Inflammatory macrophage (primary cell): Measurements from ENCODE around the gene REXO1.
"Not testable (repeated sequence)": the region's sequence is repeated elsewhere in the genome, so short reads cannot be mapped to it uniquely, and the experiment has no call there.

Experiments
- DNase-seq, 2 donors: peaks; one replicate each; pipeline ENCODE4 v3.0.0-alpha.2; 2020 to 2022

Gene REXO1

DNA sequence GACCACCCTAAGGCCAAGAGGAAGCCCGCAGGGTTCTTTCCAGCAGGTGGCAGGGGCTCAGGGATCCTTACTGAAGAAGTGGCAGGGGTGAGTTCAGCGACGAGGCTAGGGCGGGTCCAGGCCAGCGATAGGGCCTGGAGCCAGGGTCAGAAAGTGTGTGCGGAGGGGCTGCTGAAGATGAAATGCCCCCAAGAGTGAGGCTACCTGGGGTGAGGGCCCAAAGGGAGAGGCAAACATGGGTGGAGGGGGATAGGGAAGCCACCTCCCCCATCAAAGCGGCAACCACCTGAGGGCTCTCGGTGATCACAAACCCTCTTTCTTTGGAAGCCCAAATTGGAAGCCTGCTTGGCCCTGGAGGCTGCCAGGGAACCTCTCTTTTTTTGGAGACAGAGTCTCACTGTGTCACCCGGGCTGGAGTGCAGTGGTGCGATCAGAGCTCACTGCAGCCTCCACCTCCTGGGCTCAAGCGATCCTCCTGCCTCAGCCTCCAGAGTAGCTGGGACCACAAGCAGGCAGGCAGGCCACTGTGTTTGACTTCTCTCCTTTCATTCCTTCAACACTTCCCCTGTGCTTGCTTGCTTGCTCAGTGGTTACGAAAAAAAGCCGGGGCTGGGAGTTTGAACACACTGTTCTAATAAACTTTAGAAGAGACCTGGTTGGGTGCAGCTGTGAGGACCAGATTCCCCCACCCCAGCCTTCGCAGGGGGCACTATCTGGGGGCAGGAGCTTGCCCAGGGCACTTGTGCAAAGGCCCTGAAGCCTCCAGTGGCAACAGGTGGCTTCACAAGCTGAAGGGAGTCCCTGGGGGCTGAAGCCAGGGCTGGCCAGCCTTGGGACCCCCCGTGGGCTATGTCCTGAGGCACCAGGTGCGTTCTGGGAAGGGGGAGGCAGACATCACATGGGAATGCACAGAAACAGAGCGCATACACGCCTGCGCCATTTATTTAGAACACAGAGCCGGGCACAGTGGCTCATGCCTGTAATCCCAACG lies 34.8 kb downstream of the REXO1 start:
- DNase-seq: no peak

- DNase-seq: peak; percentile 98
These were observed 35.7 kb downstream of the REXO1 start for GRCh38 chr19:1812426-1813191.

DNA sequence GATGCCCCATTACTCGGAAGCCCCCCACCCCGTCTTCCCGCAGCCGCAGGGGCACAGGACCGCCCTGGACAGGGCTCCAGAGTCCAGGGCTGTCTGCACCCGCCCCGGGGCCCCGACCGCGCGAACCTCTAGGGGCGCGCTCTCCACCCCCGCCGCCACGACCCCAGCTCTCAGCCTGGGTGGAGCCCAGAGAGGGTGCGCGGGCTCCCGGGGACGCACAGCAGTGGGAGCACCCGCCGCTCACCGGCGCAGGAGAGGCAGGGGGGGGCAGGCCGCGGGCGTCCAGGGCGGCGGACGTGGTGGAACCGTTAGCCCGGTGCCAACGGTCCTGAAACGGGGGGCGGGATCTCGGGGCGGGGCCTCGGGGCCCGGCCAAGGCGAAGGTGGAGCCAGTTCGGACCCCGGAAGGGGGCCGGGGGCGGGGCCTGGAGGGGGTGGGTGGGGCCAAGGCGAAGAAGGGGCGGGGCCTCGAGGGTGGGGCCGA lies 36.3 kb downstream of the REXO1 start, which contains the start of gene ATP8B3:
Gene ATP8B3 (minus strand): TSS at position 335 of the 484 bp plus-strand sequence. CDS start 540 bp downstream, outside the sequence.
- DNase-seq: no peak

DNA sequence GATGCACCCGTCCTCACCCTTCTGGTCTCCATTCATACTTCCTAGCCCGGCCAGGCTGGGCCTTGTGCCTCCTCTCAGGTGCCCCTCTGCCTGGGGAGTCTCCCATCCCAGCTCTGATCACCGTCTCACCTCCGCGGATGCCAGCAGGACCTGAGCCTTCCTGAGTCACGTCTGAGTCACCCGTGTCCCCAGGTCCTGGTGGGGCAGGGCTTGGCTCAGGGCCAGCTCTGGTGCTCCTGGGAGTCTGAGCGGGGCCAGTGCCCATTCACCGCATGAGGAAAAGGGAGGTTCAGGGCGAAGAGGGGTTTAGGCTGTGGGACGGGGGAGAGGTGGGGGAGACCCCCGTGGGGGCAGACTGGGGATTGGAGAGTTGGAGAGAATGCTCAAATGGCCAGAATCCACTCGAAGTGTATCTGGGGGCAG lies 36.8 kb downstream of the REXO1 start:
- no peak for DNase-seq

DNA sequence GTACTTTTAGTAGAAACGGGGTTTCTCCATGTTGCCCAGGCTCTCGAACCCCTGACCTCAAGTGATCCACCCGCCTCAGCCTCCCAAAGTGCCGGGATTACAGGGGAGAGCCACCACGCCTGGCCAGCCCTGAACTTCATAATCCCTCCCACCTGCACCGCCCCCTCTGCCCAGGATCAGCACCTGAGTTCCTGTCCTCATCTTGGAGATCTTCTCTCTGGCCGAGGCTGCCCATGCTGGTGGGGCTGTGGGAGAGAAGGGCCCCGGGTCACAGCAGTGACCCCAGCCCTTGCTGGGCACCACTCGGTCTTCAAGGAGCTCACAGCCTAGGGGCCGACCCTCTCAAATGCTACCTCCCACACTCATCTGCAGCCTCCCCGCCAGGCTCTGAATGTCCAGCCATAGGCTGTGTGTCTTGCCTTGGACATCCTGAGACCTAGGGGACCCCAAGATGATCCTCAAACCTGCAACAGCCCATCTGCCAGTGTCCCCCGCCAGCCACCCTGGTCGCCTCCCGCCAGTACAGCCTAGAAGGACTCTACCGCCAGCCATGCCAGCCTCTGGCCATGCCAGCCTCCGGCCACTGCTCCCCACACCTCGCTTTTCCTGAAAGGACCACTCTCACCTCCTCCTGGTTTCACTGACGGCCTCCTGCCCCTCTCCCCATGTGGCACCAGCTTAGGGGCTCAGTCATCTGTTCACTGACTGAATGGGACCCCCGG lies 37.7 kb downstream of the REXO1 start:
- DNase-seq: no peak

DNA sequence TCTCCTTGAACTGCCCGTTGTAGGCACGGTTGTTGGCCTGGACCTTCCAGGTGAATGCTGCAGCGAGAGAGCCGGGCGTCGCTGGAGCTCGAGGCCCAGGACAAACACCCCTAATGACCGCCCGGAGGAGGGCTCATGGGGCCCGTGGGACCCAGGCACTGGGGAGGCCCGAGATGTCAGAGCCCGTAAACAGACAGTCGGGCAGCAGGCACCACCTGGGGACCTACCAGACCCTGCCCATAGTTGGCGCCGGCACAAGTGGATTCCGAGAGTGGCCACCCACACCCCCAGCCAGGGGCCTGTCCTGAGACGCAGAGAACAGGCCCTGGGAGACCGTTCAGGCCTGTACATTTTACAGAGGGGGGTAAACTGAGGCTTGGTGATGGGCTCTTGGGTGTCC lies 38.6 kb downstream of the REXO1 start:
- DNase-seq: no peak

DNA sequence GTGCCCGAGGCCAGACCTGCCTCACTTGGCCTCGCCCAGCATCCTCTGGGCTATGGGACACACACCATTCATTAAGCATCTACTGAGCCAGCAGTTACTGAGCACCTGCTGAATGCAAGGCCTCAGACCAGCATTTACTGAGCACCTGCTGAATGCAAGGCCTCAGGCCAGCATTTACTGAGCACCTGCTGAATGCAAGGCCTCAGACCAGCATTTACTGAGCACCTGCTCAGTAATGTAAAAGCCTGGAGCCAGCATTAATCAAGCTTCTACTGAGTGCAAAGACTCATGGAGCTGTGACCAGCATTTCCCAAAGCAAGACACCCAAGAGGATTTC lies 39.9 kb downstream of the REXO1 start:
- no peak for DNase-seq

- DNase-seq: no peak
These were observed 40.4 kb downstream of the REXO1 start for GRCh38 chr19:1807695-1808394.

DNA sequence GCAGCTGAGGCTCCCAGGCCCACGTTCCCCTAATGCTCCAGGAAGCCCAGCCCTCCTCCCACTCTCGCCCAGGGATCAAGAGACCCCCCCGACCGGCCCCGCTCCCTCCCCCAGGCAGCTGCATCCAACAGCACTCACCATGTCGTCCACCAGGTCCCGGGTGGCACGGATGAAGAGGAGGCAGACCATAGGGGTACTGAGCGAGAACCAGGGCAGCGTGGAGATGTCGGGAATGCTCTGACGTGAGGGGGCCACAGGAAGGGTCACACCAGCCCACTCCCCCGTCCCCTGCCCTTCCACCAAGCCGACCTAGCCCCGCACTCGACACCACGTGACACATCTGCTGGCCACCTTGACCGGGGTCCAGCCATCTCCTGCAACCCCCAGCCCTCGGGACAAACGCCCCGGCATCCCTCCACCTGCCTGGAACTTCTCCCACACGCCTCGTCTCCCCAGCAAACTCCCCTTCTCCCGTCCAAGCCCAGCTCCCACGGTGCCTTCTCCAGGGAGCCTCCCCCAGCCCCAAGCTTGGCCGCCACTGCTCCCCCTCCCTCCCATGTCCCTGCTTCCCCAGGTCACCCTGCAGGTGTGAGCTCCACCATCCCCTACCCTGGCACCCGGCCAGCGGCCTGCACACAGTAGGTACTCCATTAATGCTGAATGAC lies 41.1 kb downstream of the REXO1 start:
- no peak for DNase-seq

- no peak for DNase-seq
These were observed 41.9 kb downstream of the REXO1 start for GRCh38 chr19:1806184-1807029.

DNA sequence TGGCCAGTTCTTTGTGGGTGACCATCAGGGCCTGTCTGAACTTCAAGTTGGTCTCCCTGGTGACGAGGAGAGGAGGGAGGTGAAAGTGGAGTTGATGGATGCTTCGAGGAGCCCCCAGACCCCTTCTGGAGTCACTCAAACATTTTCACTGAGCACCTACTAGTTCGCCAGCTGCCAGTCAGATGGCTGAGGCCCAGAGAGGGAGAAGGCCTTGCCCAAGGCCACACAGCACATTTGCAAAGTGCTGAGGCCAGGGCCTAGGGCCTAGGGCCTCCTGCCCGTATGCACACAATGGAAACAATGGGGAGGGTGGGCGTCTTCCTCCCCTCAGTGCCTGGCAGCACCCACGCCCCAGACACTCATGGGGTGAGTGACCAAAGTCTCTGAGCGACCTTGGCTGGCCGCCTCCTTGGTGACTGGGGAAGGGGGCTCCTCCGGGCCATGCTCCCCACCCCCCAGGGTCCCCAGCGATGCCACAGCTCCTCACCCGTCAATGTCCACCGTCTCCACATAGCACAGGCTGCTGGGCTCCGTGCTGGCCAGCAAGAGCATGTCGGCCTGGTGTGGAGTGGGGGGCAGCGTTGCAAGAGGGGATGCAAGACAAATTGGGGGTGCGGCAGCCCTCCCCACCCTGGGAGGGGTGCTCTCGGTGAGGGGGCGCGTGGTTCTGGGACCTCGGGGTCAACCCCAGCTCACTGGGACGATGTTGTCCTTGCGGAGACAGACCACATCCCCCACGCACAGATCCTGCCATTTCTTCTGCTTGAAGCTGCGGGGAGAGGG lies 42.7 kb downstream of the REXO1 start:
- DNase-seq: no peak

DNA sequence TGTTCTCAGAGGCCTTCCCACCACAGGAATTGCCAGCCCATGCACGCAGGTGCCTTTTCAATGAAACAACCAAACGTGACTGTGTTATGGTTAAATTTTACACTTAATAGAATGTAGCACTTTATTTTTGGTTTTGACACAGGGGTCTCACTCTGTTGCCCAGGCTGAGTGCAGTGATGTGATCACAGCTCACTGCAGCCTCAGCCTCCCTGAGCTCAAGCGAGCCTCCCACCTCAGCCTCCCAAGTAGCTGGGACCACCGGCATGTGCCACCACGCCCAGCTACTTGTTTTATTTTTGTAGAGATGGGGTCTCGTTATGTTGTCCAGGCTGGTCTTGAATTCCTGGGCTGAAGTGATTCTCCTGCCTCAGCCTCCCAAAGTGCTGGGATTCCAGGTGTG lies 43.4 kb downstream of the REXO1 start:
- DNase-seq: no peak

GRCh38 chr19:1799695-1800342 lies 48.5 kb downstream of the REXO1 start:
- DNase-seq: no peak

GRCh38 chr19:1797313-1797712 lies 51.0 kb downstream of the REXO1 start:
- not testable (repeated sequence) for DNase-seq

DNA sequence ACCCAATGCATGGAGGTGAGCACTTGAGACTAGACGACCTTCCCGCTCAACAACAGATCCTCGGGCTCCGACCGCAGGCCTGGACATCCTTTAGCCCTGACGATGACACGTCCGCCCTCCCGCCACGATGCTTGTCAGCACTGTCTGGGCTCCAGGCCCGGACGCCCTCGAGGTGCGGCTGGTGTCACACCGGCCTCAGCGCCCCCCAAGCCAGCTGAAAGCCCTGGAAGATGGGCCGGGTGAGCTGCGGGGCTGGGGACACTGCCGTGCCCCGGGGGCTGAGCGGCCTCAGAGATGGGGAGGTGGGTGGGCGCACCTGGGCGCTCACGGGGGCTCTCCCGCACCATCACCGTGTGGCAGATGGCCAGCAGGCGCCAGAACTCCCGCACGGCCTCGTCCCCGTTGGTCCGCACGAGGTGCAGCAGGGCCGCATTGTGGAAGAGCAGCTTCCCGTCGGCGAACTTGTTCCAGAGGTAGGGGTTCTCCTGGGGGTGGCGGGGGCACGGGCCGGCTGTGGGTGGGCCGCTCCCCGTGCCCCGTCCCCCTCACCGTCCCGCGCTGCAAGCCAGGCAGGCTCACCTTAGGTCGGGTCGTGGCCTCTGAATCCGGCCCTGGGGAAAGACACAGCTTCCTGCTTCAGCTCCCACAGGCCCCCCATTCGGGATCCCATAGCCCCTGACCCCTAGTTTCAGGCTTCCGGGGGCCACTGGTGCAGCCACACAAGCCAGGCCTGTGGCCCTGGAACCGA lies 51.7 kb downstream of the REXO1 start:
- DNase-seq: no peak

- no peak for DNase-seq
These were observed 53.7 kb downstream of the REXO1 start for GRCh38 chr19:1794424-1795172.

GRCh38 chr19:1791879-1792278 lies 56.4 kb downstream of the REXO1 start:
- no peak for DNase-seq
